Trophoblast cell (in vitro differentiated cells and primary cell): ENCODE data around the gene PPP1R14D.
A peak's percentile ranks its signal among the peaks of the same experiment; 100 is the strongest.

Source experiments
- DNase-seq, 2 donors: peaks; one replicate each; pipeline ENCODE4 v3.0.0-alpha.2; 2016
- H2AFZ ChIP-seq: 2 replicates; pipeline ENCODE4 v1.6.1; 2013; ENCODE audit warnings: low read length, moderate library complexity, mild to moderate bottlenecking; ENCODE audit not compliant: insufficient read depth, poor library complexity
- H2AK5ac ChIP-seq: 2 replicates; pipeline ENCODE4 v1.6.1; 2013; ENCODE audit warnings: mild to moderate bottlenecking, low read length
- H2BK120ac ChIP-seq: 2 replicates; pipeline ENCODE4 v1.6.1; 2013; ENCODE audit warnings: low read length, mild to moderate bottlenecking, moderate library complexity; ENCODE audit not compliant: insufficient read depth, poor library complexity
- H2BK12ac ChIP-seq: 2 replicates; pipeline ENCODE4 v1.6.1; 2013; ENCODE audit warnings: mild to moderate bottlenecking, low read length, moderate library complexity
- H2BK5ac ChIP-seq: 2 replicates; pipeline ENCODE4 v1.6.1; 2013; ENCODE audit warnings: low read length, low read depth, moderate library complexity, mild to moderate bottlenecking; ENCODE audit not compliant: poor library complexity
- H3K14ac ChIP-seq: 2 replicates; pipeline ENCODE4 v1.6.1; 2013; ENCODE audit warnings: mild to moderate bottlenecking, low read length
- H3K18ac ChIP-seq: 2 replicates; pipeline ENCODE4 v1.6.1; 2013; ENCODE audit warnings: mild to moderate bottlenecking, low read length
- H3K23ac ChIP-seq: 2 replicates; pipeline ENCODE4 v1.6.1; 2013; ENCODE audit warnings: low read length
- H3K27ac ChIP-seq: 2 replicates; pipeline ENCODE4 v1.5.1; 2013; ENCODE audit warnings: low read depth, mild to moderate bottlenecking, inconsistent platforms, low read length, moderate library complexity
- H3K27me3 ChIP-seq: 2 replicates; pipeline ENCODE4 v1.6.1; 2013; ENCODE audit warnings: inconsistent platforms, mild to moderate bottlenecking, low read length, moderate library complexity; ENCODE audit not compliant: insufficient read depth
- H3K36me3 ChIP-seq, 2 experiments: 1 replicate in 1 of 2; 2 replicates in 1 of 2; pipeline ENCODE4 v1.6.1; 2013; ENCODE audit warnings: low read length in 2 of 2, mild to moderate bottlenecking in 2 of 2, moderate library complexity in 1 of 2; ENCODE audit not compliant: insufficient read depth in 2 of 2, control insufficient read depth in 1 of 2
- H3K4ac ChIP-seq: 2 replicates; pipeline ENCODE4 v1.6.1; 2013; ENCODE audit warnings: low read depth, mild to moderate bottlenecking, low read length, moderate library complexity
- H3K4me1 ChIP-seq, 2 experiments: 1 replicate in 1 of 2; 2 replicates in 1 of 2; pipeline ENCODE4 v1.6.1; 2013; ENCODE audit warnings: low read length in 2 of 2, mild to moderate bottlenecking in 2 of 2, moderate library complexity in 1 of 2; ENCODE audit not compliant: insufficient read depth in 2 of 2, control insufficient read depth in 1 of 2
- H3K4me2 ChIP-seq: 2 replicates; pipeline ENCODE4 v1.6.1; 2013; ENCODE audit warnings: inconsistent platforms, mild to moderate bottlenecking, low read length, moderate library complexity
- H3K4me3 ChIP-seq: 2 replicates; pipeline ENCODE4 v1.5.1; 2013; ENCODE audit warnings: mild to moderate bottlenecking, low read depth, low read length, inconsistent platforms
- H3K79me1 ChIP-seq: one replicate; pipeline ENCODE4 v1.6.1; 2013; ENCODE audit warnings: low read length
- H3K79me2 ChIP-seq: 2 replicates; pipeline ENCODE4 v1.6.1; 2013; ENCODE audit warnings: low read length, mild to moderate bottlenecking; ENCODE audit not compliant: control insufficient read depth, insufficient read depth, poor library complexity
- H3K9ac ChIP-seq: 2 replicates; pipeline ENCODE4 v1.6.1; 2013; ENCODE audit warnings: mild to moderate bottlenecking, low read length
- H3K9me3 ChIP-seq: 2 replicates; pipeline ENCODE4 v1.6.1; 2013; ENCODE audit warnings: low read depth, mild to moderate bottlenecking, control low read depth, inconsistent platforms, low read length; ENCODE audit not compliant: insufficient read depth
- H4K12ac ChIP-seq: 2 replicates; pipeline ENCODE4 v1.6.1; 2013; ENCODE audit warnings: low read depth, mild to moderate bottlenecking, low read length, moderate library complexity
- H4K8ac ChIP-seq: 2 replicates; pipeline ENCODE4 v1.6.1; 2013; ENCODE audit warnings: low read depth, mild to moderate bottlenecking, low read length, moderate library complexity
- H4K91ac ChIP-seq: one replicate; pipeline ENCODE4 v1.6.1; 2013; ENCODE audit warnings: low read depth, mild to moderate bottlenecking, low read length, moderate library complexity
- WGBS: extraction: QIAGEN DNeasy Blood & Tissue Kit; methylation state at CpG from one replicate; pipeline ENCODE4 v1.1.7; 2013; ENCODE audit warnings: missing lambda C conversion rate; ENCODE audit not compliant: insufficient read length, insufficient coverage; ENCODE audit errors: extremely low coverage; 5-methylcytosine and 5-hydroxymethylcytosine counted together

PPP1R14D gene

DNA sequence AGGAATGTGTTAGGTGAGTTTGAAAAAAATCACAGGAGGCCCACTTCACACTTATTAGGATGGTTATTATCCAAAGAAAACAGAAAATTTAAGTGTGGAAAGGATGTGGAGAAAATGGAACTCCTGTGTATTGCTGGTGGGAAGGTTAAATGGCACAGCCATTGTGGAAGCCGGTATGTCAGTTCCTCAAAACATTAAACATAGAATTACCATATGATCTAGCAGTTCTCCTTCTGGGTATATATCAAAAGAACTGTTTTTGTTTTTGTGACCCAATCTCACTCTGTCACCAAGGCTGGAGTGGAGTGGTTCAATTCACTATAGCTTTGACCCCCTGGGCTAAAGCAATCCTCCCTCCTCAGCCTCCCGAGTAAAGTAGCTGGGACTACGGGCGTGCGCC, 32.0 kb downstream of the PPP1R14D start:
- H3K4me2 ChIP-seq: no peak overlapping the region
- H2AK5ac ChIP-seq: no peak overlapping the region
- no peak overlapping the region for H3K23ac ChIP-seq
- no peak overlapping the region for H4K8ac ChIP-seq
- DNase-seq: no peak
- no CpG with 5 or more reads among the region's 5 CpGs for WGBS
- no peak overlapping the region for H3K9ac ChIP-seq
- H3K79me1 ChIP-seq: no peaks in the 10 kb centered on the region
- no peak overlapping the region for H3K14ac ChIP-seq
- no peaks in the 10 kb centered on the region for H3K79me2 ChIP-seq
- no peak overlapping the region for H2BK12ac ChIP-seq
- no peak overlapping the region for H3K4ac ChIP-seq
- no peak overlapping the region for H2AFZ ChIP-seq
- H2BK120ac ChIP-seq: no peak overlapping the region
- no peak overlapping the region for H2BK5ac ChIP-seq
- H4K91ac ChIP-seq: no peak overlapping the region
- no peaks in the 10 kb centered on the region for H3K27me3 ChIP-seq
- H3K9me3 ChIP-seq: no peaks in the 10 kb centered on the region
- no peak overlapping the region for H3K18ac ChIP-seq
- no peak overlapping the region for H4K12ac ChIP-seq
- H3K36me3 ChIP-seq: peaks cover 0 to 4% of the 10 kb centered on the region in 2 experiments
- no peak overlapping the region for H3K4me3 ChIP-seq
- H3K4me1 ChIP-seq: no peaks in the 10 kb centered on the region
- H3K27ac ChIP-seq: no peak overlapping the region

DNA sequence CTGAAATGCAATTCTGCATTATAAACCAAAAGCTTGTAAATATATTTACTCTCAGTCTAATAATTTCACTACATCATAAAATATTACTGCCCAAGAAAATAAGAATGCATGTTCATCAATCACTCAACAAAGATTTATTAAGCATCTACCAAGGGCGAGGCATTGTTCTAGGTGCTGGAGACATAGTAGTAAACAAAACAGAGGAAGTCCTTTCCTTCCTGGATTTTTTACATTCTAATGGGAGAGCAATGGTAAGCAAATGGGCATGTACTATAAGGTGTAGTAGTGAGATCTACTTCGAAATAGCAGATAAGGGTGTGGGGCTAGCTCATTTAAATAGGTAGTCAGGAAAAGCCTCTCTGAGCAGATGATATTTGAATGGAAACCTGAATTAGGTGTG, 32.5 kb downstream of the PPP1R14D start:
- Histone ChIP-seq H3K4me1 (no peaks in the 10 kb centered on the region), H3K14ac (no peak overlapping the region), H3K9ac (no peak overlapping the region), H3K79me1 (no peaks in the 10 kb centered on the region), H4K8ac (no peak overlapping the region), H3K36me3 (peaks cover 0 to 4% of the 10 kb centered on the region in 2 experiments), H3K18ac (no peak overlapping the region), H2BK120ac (no peak overlapping the region), H4K91ac (no peak overlapping the region), H2AFZ (no peak overlapping the region), H3K4ac (no peak overlapping the region), H3K79me2 (no peaks in the 10 kb centered on the region), H2AK5ac (no peak overlapping the region), H3K4me2 (no peak overlapping the region), H2BK5ac (no peak overlapping the region), H3K23ac (no peak overlapping the region), H2BK12ac (no peak overlapping the region), H3K9me3 (no peaks in the 10 kb centered on the region), H3K27me3 (no peaks in the 10 kb centered on the region), H3K4me3 (no peak overlapping the region), H4K12ac (no peak overlapping the region), H3K27ac (no peak overlapping the region)
- DNase-seq: no peak
- whole genome bisulfite sequencing: no CpG with 5 or more reads among the region's 2 CpGs

DNA sequence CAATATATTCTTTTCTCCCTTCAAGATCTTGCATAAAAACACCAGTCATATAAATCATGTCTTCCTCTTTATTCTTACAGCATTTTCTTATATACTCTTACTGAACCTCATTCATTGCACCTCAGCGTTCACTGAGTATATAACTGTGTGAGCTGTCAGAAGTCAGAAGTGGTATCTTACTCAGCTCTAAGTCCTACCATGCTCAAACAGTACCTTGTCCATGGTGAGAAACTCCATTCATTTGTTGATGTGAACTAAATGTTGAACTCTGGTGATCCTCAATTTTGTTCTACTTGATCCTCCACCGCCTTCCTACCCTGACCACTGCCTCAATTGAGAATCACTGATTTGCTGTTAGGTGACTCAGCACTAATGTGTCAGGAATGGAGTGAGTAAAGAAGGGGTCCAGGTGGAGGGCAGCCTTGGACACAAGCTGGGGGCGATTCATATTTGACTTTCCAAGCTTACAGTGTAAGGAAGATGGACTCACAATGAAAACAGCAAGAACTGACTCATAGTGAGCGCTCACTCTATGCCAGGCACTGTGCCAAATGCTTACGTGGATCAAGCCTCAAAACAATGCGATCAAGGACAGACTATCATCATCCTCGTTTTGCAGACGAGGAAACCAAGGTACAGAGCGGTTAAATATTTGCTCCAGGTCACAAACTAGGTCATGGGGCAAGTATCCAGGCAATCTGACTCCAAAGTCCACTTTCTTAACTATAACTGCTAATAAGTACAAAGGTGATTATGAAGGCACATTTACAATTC, 35.1 kb downstream of the PPP1R14D start:
- Histone ChIP-seq H3K27me3 (no peaks in the 10 kb centered on the region), H3K9me3 (no peaks in the 10 kb centered on the region), H3K9ac (no peak overlapping the region), H2BK5ac (no peak overlapping the region), H3K14ac (no peak overlapping the region), H3K79me1 (no peaks in the 10 kb centered on the region), H3K4me2 (no peak overlapping the region), H2BK120ac (no peak overlapping the region), H3K4me1 (no peaks in the 10 kb centered on the region), H3K4ac (no peak overlapping the region), H3K23ac (no peak overlapping the region), H4K12ac (no peak overlapping the region), H3K18ac (no peak overlapping the region), H2AK5ac (no peak overlapping the region), H4K91ac (no peak overlapping the region), H3K79me2 (no peaks in the 10 kb centered on the region), H3K27ac (no peak overlapping the region), H3K4me3 (no peak overlapping the region), H4K8ac (no peak overlapping the region), H2BK12ac (no peak overlapping the region), H3K36me3 (peaks cover 0 to 4% of the 10 kb centered on the region in 2 experiments), H2AFZ (no peak overlapping the region)
- DNase-seq: peak; percentile 8 to 35
- WGBS: no CpG with 5 or more reads among the region's 9 CpGs

DNA sequence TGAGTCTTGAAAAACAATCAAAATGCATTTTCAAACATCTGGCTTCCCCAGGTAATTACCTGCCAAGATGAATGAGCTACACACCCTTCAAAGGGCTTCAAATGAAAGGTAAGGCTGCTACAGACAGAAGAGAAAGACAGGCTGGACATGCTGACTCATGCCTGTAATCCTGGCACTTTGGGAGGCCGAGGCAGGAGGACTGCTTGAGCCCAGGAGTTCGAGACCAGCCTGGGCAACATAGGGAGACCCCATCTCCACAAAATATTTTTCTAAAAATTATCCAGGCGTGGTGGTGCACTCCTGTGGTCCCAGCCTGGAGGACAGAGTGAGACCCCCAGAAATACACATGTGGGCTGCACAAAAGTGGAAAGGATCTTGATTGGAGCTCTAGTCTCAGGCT, 36.1 kb downstream of the PPP1R14D start:
- Histone ChIP-seq H3K9me3 (no peaks in the 10 kb centered on the region), H2AFZ (no peak overlapping the region), H2BK120ac (no peak overlapping the region), H4K8ac (no peak overlapping the region), H3K79me2 (no peaks in the 10 kb centered on the region), H3K18ac (no peak overlapping the region), H3K14ac (no peak overlapping the region), H3K23ac (no peak overlapping the region), H3K4me3 (no peak overlapping the region), H2BK5ac (no peak overlapping the region), H3K4me2 (no peak overlapping the region), H2AK5ac (no peak overlapping the region), H3K27me3 (no peaks in the 10 kb centered on the region), H3K27ac (no peak overlapping the region), H3K79me1 (no peaks in the 10 kb centered on the region), H4K91ac (no peak overlapping the region), H2BK12ac (no peak overlapping the region), H3K4ac (no peak overlapping the region), H3K36me3 (peaks cover 0 to 4% of the 10 kb centered on the region in 2 experiments), H3K9ac (no peak overlapping the region), H4K12ac (no peak overlapping the region), H3K4me1 (peaks cover 4 to 7% of the 10 kb centered on the region in 2 experiments)
- no CpG with 5 or more reads among the region's 3 CpGs for WGBS
- DNase-seq: no peak
